Fibroblast of lung (primary cell): ENCODE data around the gene EQTN.

Experiments
- EZH2 ChIP-seq: IDR thresholded peaks from 2 replicates; pipeline ENCODE4 v1.5.1; 2012; ENCODE audit warnings: low read length, control low read depth, mild to moderate bottlenecking; ENCODE audit errors: missing control alignments
- TF ChIP-seq, protein P1 (sequence below), 2 donors: IDR thresholded peaks in 1 of 2; conservative IDR thresholded peaks in 1 of 2; 1 replicate in 1 of 2; 2 replicates in 1 of 2; pipeline ENCODE4 v1.5.1; 2011 to 2012; ENCODE audit warnings: low read length in 2 of 2, control low read depth in 1 of 2, inconsistent platforms in 1 of 2, low read depth in 1 of 2, mild to moderate bottlenecking in 1 of 2

DNA sequence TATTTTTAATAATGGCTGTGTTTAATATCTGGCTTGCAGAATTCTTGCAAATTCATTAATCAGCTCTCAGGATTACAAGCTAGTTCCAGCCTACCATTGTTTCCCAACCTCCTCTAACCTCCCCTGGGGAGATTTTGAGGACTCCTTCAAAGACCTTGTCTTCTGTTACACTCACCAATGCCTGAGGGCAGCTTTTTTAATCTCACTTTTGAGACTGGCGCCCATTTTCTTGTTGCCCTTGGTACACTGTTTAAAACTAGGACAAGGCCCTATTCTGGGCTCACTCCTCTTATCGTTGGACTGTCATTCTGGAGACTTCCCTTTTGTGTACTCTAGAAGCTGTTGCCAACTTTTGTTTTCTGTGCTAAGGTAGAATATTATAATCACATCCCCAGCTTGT is 13.6 kb upstream of the EQTN start:
- TF ChIP-seq, protein P1, sequence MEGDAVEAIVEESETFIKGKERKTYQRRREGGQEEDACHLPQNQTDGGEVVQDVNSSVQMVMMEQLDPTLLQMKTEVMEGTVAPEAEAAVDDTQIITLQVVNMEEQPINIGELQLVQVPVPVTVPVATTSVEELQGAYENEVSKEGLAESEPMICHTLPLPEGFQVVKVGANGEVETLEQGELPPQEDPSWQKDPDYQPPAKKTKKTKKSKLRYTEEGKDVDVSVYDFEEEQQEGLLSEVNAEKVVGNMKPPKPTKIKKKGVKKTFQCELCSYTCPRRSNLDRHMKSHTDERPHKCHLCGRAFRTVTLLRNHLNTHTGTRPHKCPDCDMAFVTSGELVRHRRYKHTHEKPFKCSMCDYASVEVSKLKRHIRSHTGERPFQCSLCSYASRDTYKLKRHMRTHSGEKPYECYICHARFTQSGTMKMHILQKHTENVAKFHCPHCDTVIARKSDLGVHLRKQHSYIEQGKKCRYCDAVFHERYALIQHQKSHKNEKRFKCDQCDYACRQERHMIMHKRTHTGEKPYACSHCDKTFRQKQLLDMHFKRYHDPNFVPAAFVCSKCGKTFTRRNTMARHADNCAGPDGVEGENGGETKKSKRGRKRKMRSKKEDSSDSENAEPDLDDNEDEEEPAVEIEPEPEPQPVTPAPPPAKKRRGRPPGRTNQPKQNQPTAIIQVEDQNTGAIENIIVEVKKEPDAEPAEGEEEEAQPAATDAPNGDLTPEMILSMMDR (conservative IDR thresholded peaks at IDR 0.05 in 1 of 2, IDR thresholded peaks at IDR 0.05 in 1 of 2; ENCODE audit: low read depth in 1 of 2, low read length in 2 of 2), result no peak
- TF ChIP-seq EZH2, result no peak
